MM.1S (cell line): ENCODE measurements around the gene SMIM43.

ENCODE experiments used
- EZH2 ChIP-seq: fragments of 300-600 bp; sonication (generic); optimal IDR thresholded peaks from 2 replicates; pipeline ENCODE3; 2017; ENCODE audit warnings: low read depth, mild to moderate bottlenecking, antibody characterized with exemption, low read length, mixed read lengths
- TF ChIP-seq, protein P1 (sequence below): fragments of 300-600 bp; sonication (generic); IDR thresholded peaks from 2 replicates; pipeline ENCODE4 v1.5.1; 2016; ENCODE audit warnings: antibody characterized with exemption, low read length, mixed read lengths

GRCh38 chr4:121711263-121712000 is 53.5 kb downstream of the SMIM43 start:
- no peak for TF ChIP-seq EZH2
- TF ChIP-seq, protein P1, sequence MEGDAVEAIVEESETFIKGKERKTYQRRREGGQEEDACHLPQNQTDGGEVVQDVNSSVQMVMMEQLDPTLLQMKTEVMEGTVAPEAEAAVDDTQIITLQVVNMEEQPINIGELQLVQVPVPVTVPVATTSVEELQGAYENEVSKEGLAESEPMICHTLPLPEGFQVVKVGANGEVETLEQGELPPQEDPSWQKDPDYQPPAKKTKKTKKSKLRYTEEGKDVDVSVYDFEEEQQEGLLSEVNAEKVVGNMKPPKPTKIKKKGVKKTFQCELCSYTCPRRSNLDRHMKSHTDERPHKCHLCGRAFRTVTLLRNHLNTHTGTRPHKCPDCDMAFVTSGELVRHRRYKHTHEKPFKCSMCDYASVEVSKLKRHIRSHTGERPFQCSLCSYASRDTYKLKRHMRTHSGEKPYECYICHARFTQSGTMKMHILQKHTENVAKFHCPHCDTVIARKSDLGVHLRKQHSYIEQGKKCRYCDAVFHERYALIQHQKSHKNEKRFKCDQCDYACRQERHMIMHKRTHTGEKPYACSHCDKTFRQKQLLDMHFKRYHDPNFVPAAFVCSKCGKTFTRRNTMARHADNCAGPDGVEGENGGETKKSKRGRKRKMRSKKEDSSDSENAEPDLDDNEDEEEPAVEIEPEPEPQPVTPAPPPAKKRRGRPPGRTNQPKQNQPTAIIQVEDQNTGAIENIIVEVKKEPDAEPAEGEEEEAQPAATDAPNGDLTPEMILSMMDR: no peak
